ENCODE measurements around the gene APOC4. TPM values are rescaled to one million over a fixed set of nuclear protein-coding genes. Genes with fewer than 3 reads are reported as not detected.

APOC4 gene
- not detected for polyA plus RNA-seq

DNA sequence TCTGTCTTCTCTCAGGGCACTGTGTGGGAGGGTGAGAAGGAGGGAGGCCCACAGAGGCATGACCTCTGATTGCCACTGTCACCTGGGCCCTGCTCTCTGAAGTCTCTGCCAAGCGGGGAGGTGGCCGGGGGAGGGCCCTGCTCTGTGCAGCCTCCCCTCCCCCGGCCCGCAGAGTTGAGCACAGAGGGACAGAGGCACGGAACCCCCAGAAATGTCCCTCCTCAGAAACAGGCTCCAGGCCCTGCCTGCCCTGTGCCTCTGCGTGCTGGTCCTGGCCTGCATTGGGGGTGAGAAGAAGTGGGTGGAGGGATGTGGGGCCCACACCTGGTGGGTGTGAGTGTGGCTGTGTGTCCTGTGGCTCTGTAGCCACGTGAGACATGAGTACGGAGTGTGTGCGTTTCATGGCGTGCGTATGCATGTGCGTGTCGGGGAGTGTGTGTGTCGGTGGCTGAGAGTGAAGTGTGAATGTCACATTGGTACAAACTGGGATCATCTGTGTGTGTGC, at the start of gene APOC4:
APOC4 (plus strand) TSS at position 171 of the 505 bp plus-strand sequence; CDS start at position 212, 41 bp downstream.
- Histone ChIP-seq H3K27ac (ENCODE audit: low read depth in 2 of 2, low read length in 1 of 2) (no peak within 1 kb of the TSS), H3K36me3 (ENCODE audit: control insufficient read depth in 2 of 2, insufficient read depth in 2 of 2, low read length in 1 of 2) (no peaks in the 10 kb centered on the region), H3K9me3 (ENCODE audit: control insufficient read depth in 2 of 2, insufficient read depth in 1 of 2, low read depth in 1 of 2, low read length in 1 of 2) (no peaks in the 10 kb centered on the region), H3K4me1 (ENCODE audit: control insufficient read depth in 2 of 2, insufficient read depth in 2 of 2, low read length in 1 of 2) (no peaks in the 10 kb centered on the region), H3K27me3 (ENCODE audit: control insufficient read depth in 1 of 2, insufficient read depth in 2 of 2, low read length in 2 of 2) (no peaks in the 10 kb centered on the region), H3K4me3 (ENCODE audit: low read depth in 1 of 2, low read length in 2 of 2) (no peak within 1 kb of the TSS)
- 89% methylated on average over 13 to 14 of the region's 14 CpGs for WGBS, 2 donors

GRCh38 chr19:44892932-44893331, 49.1 kb upstream of the APOC4 start:
- WGBS, 2 donors, result 91 to 92% methylated on average over 7 of the region's 7 CpGs
- Histone ChIP-seq H3K27ac (ENCODE audit: low read depth in 2 of 2, low read length in 1 of 2) (no peak overlapping the region), H3K4me1 (ENCODE audit: control insufficient read depth in 2 of 2, insufficient read depth in 2 of 2, low read length in 1 of 2) (peaks cover 2 to 18% of the 10 kb centered on the region in 2 donors), H3K36me3 (ENCODE audit: control insufficient read depth in 2 of 2, insufficient read depth in 2 of 2, low read length in 1 of 2) (peaks cover 12 to 46% of the 10 kb centered on the region in 2 donors), H3K27me3 (ENCODE audit: control insufficient read depth in 1 of 2, insufficient read depth in 2 of 2, low read length in 2 of 2) (no peaks in the 10 kb centered on the region), H3K9me3 (ENCODE audit: control insufficient read depth in 2 of 2, insufficient read depth in 1 of 2, low read depth in 1 of 2, low read length in 1 of 2) (no peaks in the 10 kb centered on the region), H3K4me3 (ENCODE audit: low read depth in 1 of 2, low read length in 2 of 2) (no peak overlapping the region)

DNA sequence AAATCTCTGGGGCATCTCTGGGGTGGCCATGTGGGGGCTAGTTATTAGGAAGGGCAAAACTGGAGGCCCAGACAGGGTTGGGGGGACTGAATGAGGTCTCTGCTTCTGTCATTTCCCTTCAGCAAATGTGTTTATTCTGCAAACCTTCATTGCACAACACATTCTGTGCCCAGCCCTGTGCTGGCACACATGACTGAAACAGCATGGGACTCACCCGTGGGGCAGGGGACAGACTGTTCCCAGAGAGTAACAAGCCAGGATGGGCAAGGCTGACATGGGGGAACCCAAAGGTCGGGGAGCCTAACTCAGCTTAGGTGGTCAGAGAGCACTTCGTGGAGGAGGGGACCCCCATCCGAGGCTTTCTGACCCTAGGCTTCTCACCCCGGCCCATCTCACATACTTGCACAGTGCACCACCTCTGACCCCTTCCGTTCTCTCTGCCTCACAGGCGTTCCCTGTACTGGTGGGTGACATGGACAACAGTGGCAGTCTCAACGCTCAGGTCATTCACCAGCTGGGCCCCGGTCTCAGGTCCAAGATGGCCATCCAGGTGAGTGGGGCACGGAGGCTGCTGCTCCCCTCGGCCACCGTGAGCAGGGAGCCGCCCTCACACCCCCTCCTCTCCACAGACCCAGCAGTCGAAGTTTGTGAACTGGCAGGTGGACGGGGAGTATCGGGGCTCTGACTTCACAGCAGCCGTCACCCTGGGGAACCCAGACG, 48.5 kb upstream of the APOC4 start:
- Histone ChIP-seq H3K9me3 (ENCODE audit: control insufficient read depth in 2 of 2, insufficient read depth in 1 of 2, low read depth in 1 of 2, low read length in 1 of 2) (no peaks in the 10 kb centered on the region), H3K27ac (ENCODE audit: low read depth in 2 of 2, low read length in 1 of 2) (no peak overlapping the region), H3K36me3 (ENCODE audit: control insufficient read depth in 2 of 2, insufficient read depth in 2 of 2, low read length in 1 of 2) (peaks cover 15 to 49% of the 10 kb centered on the region in 2 donors), H3K4me1 (ENCODE audit: control insufficient read depth in 2 of 2, insufficient read depth in 2 of 2, low read length in 1 of 2) (peaks cover 2 to 18% of the 10 kb centered on the region in 2 donors), H3K4me3 (ENCODE audit: low read depth in 1 of 2, low read length in 2 of 2) (no peak overlapping the region), H3K27me3 (ENCODE audit: control insufficient read depth in 1 of 2, insufficient read depth in 2 of 2, low read length in 2 of 2) (no peaks in the 10 kb centered on the region)
- WGBS, 2 donors, result 90% methylated on average over 18 of the region's 18 CpGs

GRCh38 chr19:44894052-44894400, 48.0 kb upstream of the APOC4 start:
- no peak overlapping the region for H3K27ac ChIP-seq (ENCODE audit: low read depth in 2 of 2, low read length in 1 of 2)
- H3K4me3 ChIP-seq (ENCODE audit: low read depth in 1 of 2, low read length in 2 of 2), result no peak overlapping the region
- H3K36me3 ChIP-seq (ENCODE audit: control insufficient read depth in 2 of 2, insufficient read depth in 2 of 2, low read length in 1 of 2), result peaks cover 15 to 49% of the 10 kb centered on the region in 2 donors
- WGBS, 2 donors, result 90 to 93% methylated on average over 6 of the region's 6 CpGs
- H3K4me1 ChIP-seq (ENCODE audit: control insufficient read depth in 2 of 2, insufficient read depth in 2 of 2, low read length in 1 of 2), result peaks cover 2 to 18% of the 10 kb centered on the region in 2 donors
- H3K9me3 ChIP-seq (ENCODE audit: control insufficient read depth in 2 of 2, insufficient read depth in 1 of 2, low read depth in 1 of 2, low read length in 1 of 2), result no peaks in the 10 kb centered on the region
- H3K27me3 ChIP-seq (ENCODE audit: control insufficient read depth in 1 of 2, insufficient read depth in 2 of 2, low read length in 2 of 2), result no peaks in the 10 kb centered on the region

- Histone ChIP-seq H3K9me3 (ENCODE audit: control insufficient read depth in 2 of 2, insufficient read depth in 1 of 2, low read depth in 1 of 2, low read length in 1 of 2) (no peaks in the 10 kb centered on the region), H3K4me1 (ENCODE audit: control insufficient read depth in 2 of 2, insufficient read depth in 2 of 2, low read length in 1 of 2) (peaks cover 0 to 13% of the 10 kb centered on the region in 2 donors), H3K27me3 (ENCODE audit: control insufficient read depth in 1 of 2, insufficient read depth in 2 of 2, low read length in 2 of 2) (no peaks in the 10 kb centered on the region), H3K27ac (ENCODE audit: low read depth in 2 of 2, low read length in 1 of 2) (no peak overlapping the region), H3K4me3 (ENCODE audit: low read depth in 1 of 2, low read length in 2 of 2) (no peak overlapping the region), H3K36me3 (ENCODE audit: control insufficient read depth in 2 of 2, insufficient read depth in 2 of 2, low read length in 1 of 2) (peaks cover 16 to 51% of the 10 kb centered on the region in 2 donors)
- 77 to 84% methylated on average over 9 of the region's 9 CpGs for WGBS, 2 donors
Observed at GRCh38 chr19:44894946-44895345, 47.1 kb upstream of the APOC4 start.

DNA sequence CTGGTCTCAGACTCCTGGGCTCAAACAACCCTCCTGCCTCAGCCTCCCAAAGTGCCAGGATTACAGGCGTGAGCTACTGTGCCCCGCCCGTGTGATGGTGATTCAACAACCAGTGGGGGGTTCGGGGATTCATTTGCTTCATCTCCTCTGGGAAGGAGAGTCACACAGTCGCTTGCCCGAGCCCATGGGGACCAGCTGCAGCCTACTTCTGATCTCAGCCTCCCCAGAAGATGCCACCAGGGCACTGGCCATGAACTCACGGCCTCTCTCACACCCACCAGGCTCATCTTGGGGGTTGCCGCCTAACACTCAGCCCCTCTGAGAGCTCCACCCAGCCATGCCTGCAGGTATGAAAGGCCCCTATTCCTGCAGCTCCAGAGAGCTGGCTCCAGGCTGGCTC, 44.2 kb upstream of the APOC4 start:
- Histone ChIP-seq H3K4me1 (ENCODE audit: control insufficient read depth in 2 of 2, insufficient read depth in 2 of 2, low read length in 1 of 2) (peaks cover 0 to 2% of the 10 kb centered on the region in 2 donors), H3K27ac (ENCODE audit: low read depth in 2 of 2, low read length in 1 of 2) (no peak overlapping the region), H3K4me3 (ENCODE audit: low read depth in 1 of 2, low read length in 2 of 2) (no peak overlapping the region), H3K9me3 (ENCODE audit: control insufficient read depth in 2 of 2, insufficient read depth in 1 of 2, low read depth in 1 of 2, low read length in 1 of 2) (no peaks in the 10 kb centered on the region), H3K27me3 (ENCODE audit: control insufficient read depth in 1 of 2, insufficient read depth in 2 of 2, low read length in 2 of 2) (no peaks in the 10 kb centered on the region), H3K36me3 (ENCODE audit: control insufficient read depth in 2 of 2, insufficient read depth in 2 of 2, low read length in 1 of 2) (peaks cover 24 to 65% of the 10 kb centered on the region in 2 donors)
- 88 to 91% methylated on average over 8 of the region's 8 CpGs for WGBS, 2 donors

DNA sequence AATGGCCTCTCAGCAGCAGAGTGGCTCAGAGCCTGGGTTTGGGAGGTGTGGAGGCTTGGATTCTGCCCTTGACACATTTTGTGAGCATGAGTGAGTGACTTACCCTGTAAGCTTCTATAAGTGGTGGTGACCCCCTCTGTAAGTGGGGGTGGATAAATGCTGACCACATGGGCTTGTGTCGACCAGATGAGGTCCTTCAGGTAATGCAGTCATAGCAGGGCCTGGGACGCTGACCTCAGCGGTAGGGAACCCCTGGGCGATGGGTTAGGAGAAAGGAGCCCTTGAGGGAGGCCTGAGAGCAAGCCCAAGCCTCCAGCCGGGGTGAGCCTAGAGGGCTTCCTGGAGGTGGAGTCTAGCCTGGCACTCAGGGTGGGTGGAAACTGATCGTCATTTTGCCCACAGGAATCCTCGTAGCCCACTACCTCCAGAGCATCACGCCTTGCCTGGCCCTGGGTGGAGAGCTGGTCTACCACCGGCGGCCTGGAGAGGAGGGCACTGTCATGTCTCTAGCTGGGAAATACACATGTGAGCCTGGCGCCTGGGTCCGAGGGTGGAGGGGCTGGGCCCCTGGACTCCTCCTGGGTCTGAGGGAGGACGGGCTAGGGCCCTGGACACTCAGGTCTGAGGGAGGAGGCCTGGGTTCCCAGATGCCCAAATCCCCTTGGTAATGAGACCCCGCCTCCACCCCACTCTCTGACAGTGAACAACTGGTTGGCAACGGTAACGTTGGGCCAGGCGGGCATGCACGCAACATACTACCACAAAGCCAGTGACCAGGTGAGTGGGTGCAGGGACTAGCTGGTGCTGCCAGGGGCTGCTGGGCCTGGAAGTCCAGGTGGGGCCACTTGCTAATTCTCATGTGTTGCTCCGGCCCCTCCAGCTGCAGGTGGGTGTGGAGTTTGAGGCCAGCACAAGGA, 41.5 kb upstream of the APOC4 start:
- Histone ChIP-seq H3K4me3 (ENCODE audit: low read depth in 1 of 2, low read length in 2 of 2) (no peak overlapping the region), H3K4me1 (ENCODE audit: control insufficient read depth in 2 of 2, insufficient read depth in 2 of 2, low read length in 1 of 2) (peaks cover 0 to 3% of the 10 kb centered on the region in 2 donors), H3K9me3 (ENCODE audit: control insufficient read depth in 2 of 2, insufficient read depth in 1 of 2, low read depth in 1 of 2, low read length in 1 of 2) (no peaks in the 10 kb centered on the region), H3K27me3 (ENCODE audit: control insufficient read depth in 1 of 2, insufficient read depth in 2 of 2, low read length in 2 of 2) (peaks cover 0 to 3% of the 10 kb centered on the region in 2 donors), H3K36me3 (ENCODE audit: control insufficient read depth in 2 of 2, insufficient read depth in 2 of 2, low read length in 1 of 2) (peaks cover 20 to 45% of the 10 kb centered on the region in 2 donors), H3K27ac (ENCODE audit: low read depth in 2 of 2, low read length in 1 of 2) (no peak overlapping the region)
- WGBS, 2 donors, result 91 to 93% methylated on average over 19 of the region's 19 CpGs

DNA sequence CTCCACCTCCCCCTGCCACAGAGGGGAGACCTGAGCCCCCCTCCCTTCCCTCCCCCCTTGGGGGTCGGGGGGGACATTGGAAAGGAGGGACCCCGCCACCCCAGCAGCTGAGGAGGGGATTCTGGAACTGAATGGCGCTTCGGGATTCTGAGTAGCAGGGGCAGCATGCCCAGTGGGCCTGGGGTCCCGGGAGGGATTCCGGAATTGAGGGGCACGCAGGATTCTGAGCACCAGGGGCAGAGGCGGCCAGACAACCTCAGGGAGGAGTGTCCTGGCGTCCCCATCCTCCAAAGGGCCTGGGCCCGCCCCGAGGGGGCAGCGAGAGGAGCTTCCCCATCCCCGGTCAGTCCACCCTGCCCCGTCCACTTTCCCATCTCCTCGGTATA, 38.8 kb upstream of the APOC4 start:
- WGBS, 2 donors, result 74% methylated on average over 11 to 15 of the region's 15 CpGs
- peaks cover 9 to 24% of the 10 kb centered on the region in 2 donors for H3K36me3 ChIP-seq (ENCODE audit: control insufficient read depth in 2 of 2, insufficient read depth in 2 of 2, low read length in 1 of 2)

GRCh38 chr19:44903602-44904425, 38.2 kb upstream of the APOC4 start:
- no peak overlapping the region for H3K27ac ChIP-seq (ENCODE audit: low read depth in 2 of 2, low read length in 1 of 2)
- H3K36me3 ChIP-seq (ENCODE audit: control insufficient read depth in 2 of 2, insufficient read depth in 2 of 2, low read length in 1 of 2), result peaks cover 9 to 24% of the 10 kb centered on the region in 2 donors
- no peak overlapping the region for H3K4me3 ChIP-seq (ENCODE audit: low read depth in 1 of 2, low read length in 2 of 2)
- 15% methylated on average over 24 of the region's 24 CpGs for WGBS, 2 donors
- H3K4me1 ChIP-seq (ENCODE audit: control insufficient read depth in 2 of 2, insufficient read depth in 2 of 2, low read length in 1 of 2), result peaks cover 0 to 11% of the 10 kb centered on the region in 2 donors
- peaks cover 0 to 3% of the 10 kb centered on the region in 2 donors for H3K27me3 ChIP-seq (ENCODE audit: control insufficient read depth in 1 of 2, insufficient read depth in 2 of 2, low read length in 2 of 2)
- H3K9me3 ChIP-seq (ENCODE audit: control insufficient read depth in 2 of 2, insufficient read depth in 1 of 2, low read depth in 1 of 2, low read length in 1 of 2), result no peaks in the 10 kb centered on the region

More for the DNA sequence above, 38.8 kb upstream of the APOC4 start:
- Histone ChIP-seq H3K27me3 (ENCODE audit: control insufficient read depth in 1 of 2, insufficient read depth in 2 of 2, low read length in 2 of 2) (peaks cover 0 to 3% of the 10 kb centered on the region in 2 donors), H3K9me3 (ENCODE audit: control insufficient read depth in 2 of 2, insufficient read depth in 1 of 2, low read depth in 1 of 2, low read length in 1 of 2) (no peaks in the 10 kb centered on the region), H3K4me3 (ENCODE audit: low read depth in 1 of 2, low read length in 2 of 2) (no peak overlapping the region), H3K4me1 (ENCODE audit: control insufficient read depth in 2 of 2, insufficient read depth in 2 of 2, low read length in 1 of 2) (peaks cover 0 to 11% of the 10 kb centered on the region in 2 donors), H3K27ac (ENCODE audit: low read depth in 2 of 2, low read length in 1 of 2) (no peak overlapping the region)

Data from esophagus (tissue), 2 donors.